GM21723 (cell line): ENCODE measurements around the gene RHEB.
A peak's percentile ranks its signal among the peaks of the same experiment; 100 is the strongest.

ENCODE experiments used
- ATAC-seq: cut with Tn5 transposase; IDR thresholded peaks from one replicate; pipeline ENCODE4 v1.9.1; 2021; ENCODE audit warnings: mild to moderate bottlenecking, moderate library complexity; ENCODE audit not compliant: unreplicated experiment

RHEB gene

GRCh38 chr7:151505433-151505832 is 14.3 kb downstream of the RHEB start:
- ATAC-seq: no peak

- ATAC-seq: no peak
These were observed 14.9 kb downstream of the RHEB start for GRCh38 chr7:151504715-151505326.

- no peak for ATAC-seq
These were observed 15.6 kb downstream of the RHEB start for GRCh38 chr7:151503902-151504714.

GRCh38 chr7:151501676-151502075 is 18.0 kb downstream of the RHEB start:
- no peak for ATAC-seq

GRCh38 chr7:151498495-151498894 is 21.2 kb downstream of the RHEB start:
- ATAC-seq: no peak

GRCh38 chr7:151497306-151497871 is 22.3 kb downstream of the RHEB start:
- no peak for ATAC-seq

- ATAC-seq: no peak
These were observed 24.3 kb downstream of the RHEB start for GRCh38 chr7:151495360-151495759.

- no peak for ATAC-seq
These were observed 25.1 kb downstream of the RHEB start for GRCh38 chr7:151494298-151495284.

GRCh38 chr7:151493083-151493482 is 26.6 kb downstream of the RHEB start:
- no peak for ATAC-seq

GRCh38 chr7:151491859-151492258 is 27.8 kb downstream of the RHEB start:
- no peak for ATAC-seq

- no peak for ATAC-seq
These were observed 29.1 kb downstream of the RHEB start for GRCh38 chr7:151490456-151491105.

GRCh38 chr7:151489498-151489897 is 30.2 kb downstream of the RHEB start:
- no peak for ATAC-seq

- ATAC-seq: no peak
These were observed 31.6 kb downstream of the RHEB start for GRCh38 chr7:151488096-151488495.

- no peak for ATAC-seq
These were observed 32.5 kb downstream of the RHEB start for GRCh38 chr7:151487228-151487627.

GRCh38 chr7:151486074-151486473 is 33.6 kb downstream of the RHEB start:
- no peak for ATAC-seq

GRCh38 chr7:151484971-151485707 is 34.6 kb downstream of the RHEB start:
- peak; percentile 62 for ATAC-seq

GRCh38 chr7:151483711-151483983 is 36.0 kb downstream of the RHEB start:
- no peak for ATAC-seq

- ATAC-seq: no peak
These were observed 36.6 kb downstream of the RHEB start for GRCh38 chr7:151482883-151483710.
